SIG-M5 (cell line): ENCODE results near the gene EIF4G2.
"Not testable (repeated sequence)": the region's sequence is repeated elsewhere in the genome, so short reads cannot be mapped to it uniquely, and the experiment has no call there.

ENCODE experiments used
- DNase-seq: peaks from one replicate; lab custom pipeline; 2025; lab: John Stamatoyannopoulos, UW

EIF4G2 gene

DNA sequence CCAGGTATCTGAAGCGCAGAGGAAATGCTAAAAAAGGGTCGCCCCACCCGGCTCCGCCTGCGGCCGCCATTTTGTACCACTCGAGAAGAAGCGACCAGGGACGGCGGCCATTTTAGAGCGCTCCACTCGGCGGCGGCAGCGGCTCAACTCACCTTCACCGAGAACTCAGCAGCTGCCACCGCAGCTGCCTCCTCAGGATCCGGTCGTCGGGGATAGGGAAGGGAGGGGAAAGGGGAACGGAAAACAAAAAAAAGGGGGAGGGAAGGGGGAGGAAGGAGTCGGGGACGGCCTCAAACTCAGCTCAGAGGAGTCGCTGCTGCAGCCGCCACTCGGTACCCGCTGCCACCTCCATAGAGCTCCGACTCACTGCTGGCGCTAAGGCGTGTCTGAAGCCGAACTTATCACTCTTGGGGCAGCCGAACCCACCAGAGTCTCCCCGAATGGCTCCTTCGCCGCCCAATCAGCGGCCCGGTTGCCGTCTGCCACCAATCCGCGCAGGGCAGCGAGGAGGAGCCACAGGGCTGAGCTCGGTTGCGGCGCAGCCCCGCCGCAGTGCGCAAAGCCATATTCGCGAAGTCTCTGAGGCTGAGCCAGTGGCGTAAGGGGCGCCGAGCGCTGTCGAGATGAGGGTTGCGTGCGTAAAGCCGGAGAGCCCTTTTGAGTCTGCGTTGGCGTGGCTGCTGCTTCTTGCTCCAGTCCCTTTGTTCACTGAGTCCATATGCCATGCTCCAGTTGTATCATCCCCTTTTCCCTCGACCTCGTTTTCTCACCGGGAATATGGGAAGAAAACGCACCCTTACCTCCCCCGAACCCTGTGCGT, at the start of gene EIF4G2:
TSS of gene EIF4G2 (minus strand) at position 374 of the 820 bp plus-strand sequence.
- DNase-seq, result peak; percentile 90

DNA sequence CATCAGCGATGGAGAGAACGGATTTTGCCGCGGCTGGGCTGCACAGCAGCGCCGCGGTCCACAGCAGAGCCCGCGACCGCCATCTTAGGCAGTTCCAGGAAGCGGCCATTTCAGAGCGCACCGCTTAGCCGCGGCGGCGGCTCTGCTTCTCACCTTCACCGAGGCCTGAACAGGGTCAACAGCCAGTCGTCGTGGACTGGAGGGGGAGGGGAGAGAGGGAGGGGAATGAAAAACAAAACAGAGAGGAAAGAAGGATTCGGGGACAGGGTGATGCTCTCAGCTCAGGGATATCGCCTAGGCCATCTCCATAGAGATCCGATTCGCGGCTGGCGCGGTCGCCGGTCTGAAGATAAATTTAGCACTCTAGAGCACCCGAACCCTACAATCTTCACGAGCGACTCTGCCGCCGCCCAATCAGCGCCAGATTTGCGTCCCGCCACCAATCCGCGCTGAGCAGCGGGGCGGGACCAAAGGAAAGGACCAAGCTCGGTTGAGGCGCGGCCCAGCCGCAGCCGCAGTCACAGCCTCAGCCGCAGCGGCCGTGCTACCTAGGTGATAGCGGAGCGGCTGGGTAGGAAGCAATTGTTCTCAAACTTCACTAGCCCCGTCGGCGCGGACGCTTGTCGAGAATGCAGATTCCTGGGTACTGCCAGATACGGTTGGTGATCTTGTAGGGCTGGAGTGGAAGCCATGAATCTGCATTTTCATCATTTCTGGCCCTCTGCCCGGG, 49.1 kb upstream of the EIF4G2 start, which contains the start of gene ZBED5:
TSS of gene ZBED5 (minus strand) at position 345 of the 730 bp plus-strand sequence. CDS start 3,108 bp downstream, outside the sequence.
- peak; percentile 77 for DNase-seq

DNA sequence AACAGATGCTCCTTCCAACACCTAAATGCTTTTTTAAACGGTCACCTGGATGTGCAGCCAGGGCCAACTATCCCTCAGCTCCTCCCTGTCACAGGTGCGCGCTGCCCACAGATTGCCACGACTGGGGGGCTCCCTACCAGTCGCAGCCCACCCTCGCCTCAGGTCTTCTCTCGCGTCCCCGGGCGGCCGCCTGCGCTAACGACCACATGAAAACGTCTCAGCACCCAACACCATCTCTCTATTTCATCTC, 48.7 kb upstream of the EIF4G2 start:
- no peak for DNase-seq

DNA sequence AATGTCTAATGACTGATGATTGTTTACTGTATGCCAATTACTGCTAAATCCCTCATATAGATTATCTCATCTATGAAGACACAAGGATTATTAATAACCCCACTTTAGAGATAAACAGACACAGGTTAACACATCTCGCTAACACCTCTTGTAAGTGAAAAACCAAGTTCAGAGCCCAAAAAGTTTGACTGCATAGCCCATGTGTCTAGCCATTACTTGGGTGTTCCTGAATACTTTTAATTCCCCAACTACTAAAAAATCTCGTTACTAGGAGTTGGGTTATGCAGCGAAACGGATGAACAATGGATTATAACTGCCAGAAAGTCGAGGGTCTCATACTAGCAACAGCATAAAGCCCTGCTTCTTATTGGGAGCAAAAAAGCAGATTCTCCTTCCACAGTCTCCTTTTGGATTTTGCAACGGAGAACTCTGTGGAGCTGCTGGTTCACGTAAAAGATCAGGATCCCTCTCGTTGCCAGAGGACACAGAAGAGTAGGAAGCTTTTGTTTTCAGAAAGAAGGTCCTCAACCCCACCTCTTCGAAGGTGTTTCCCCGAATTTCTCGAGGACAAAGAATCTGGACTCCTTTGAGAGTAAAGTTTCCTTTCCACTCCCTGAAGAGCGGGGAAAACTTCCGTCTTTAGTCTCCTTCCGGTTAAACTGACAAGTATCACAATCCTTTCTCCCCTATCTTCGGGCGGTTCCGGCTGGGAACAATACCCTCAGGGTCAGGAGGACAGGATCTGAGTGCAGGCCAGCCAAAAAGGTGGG, 48.1 kb upstream of the EIF4G2 start:
- no peak for DNase-seq

DNA sequence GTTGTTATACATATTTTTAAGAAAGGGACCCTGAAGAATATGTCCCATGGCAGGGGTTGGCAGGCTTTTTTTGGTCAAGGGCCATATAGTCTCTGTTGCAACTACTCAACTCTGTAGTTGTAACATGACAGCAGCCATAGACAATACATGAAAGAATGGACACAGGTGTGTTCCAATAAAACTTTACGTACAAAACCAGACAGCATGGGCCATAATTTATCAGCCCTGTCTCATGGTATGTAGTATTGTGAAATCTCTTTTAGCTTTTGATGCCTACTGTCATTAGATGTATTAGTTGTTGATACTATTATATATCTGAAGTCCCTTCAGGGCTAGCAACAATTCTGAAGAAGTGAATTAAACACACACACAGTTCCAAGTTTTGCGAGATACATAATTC, 46.6 kb upstream of the EIF4G2 start:
- no peak for DNase-seq

DNA sequence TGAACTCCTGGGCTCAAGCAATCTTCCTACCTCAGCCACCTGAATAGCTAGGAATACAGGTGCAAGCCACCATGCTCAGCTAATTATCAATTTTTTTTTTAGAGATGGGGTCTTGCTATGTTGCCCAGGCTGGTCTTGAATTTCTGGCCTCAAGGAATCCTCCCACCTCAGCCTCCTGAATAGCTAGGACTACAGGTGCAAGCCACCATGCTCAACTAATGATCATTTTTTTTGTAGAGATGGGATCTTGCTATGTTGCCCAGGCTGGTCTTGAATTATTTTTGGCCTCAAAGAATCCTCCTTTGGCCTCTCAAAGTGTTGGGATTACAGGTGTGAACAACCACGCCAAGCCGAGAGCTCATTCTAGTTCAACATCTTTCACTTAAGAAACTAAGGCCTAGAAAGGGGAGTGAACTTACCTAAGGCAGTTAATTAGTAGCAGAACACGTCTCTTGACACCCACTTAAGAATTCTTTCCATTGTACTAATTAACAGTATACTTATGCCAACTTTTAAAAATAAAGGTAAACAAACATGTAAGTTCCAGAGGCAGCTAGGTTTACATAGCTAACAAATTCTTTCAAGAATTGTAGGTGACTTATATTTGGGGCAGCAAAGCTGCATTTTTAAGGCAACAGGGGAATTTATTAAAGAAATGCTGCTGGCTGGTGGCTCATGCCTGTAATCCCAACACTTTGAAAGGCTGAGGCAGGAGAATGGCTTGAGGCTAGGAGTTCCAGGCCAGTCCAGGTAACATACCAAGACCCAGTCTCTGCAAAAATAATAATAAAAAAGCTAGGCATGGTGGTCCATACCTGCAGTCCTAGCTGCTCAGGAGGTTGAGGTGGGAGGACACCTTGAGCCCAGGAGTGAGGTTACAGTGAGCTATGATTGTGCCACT, 39.5 kb upstream of the EIF4G2 start:
- DNase-seq, result no peak

DNA sequence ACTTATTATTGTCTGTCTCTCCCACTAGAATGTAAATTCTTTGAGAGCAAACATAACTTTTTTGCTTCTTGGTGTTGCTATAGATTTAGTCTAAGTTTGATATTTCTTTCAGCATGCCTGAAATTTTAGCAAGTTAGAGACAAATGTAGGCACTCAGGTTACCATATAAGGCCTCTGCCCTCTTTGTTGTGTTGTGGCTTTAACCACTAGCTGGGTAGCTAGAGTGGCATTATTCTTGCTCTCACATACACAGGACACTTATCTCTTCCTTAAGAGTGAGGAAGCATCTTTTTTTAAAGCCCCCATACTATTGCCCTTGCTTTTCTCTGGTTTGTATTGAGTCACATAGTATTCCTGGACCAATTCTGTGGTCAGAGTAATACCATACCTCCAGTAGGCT, 37.9 kb upstream of the EIF4G2 start:
- DNase-seq, result no peak

DNA sequence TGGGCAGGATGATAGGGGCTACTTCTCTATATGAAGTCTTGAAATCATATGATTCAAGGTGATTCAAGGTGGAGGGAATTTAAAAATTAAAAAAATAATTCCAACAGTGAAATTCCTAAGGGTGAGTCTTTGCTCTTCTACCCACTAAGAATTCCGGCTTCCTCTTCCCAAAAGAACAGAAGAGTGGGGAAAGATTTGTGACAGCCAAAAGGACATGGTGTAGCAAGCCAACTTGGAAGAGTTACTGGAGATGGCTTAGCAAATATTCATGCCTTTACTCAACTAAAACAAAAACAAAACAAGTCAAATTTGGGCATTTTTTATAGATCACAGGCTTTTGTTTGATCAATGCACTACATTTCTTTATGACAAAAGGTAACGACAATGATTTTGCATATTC, 36.9 kb upstream of the EIF4G2 start:
- no peak for DNase-seq

DNA sequence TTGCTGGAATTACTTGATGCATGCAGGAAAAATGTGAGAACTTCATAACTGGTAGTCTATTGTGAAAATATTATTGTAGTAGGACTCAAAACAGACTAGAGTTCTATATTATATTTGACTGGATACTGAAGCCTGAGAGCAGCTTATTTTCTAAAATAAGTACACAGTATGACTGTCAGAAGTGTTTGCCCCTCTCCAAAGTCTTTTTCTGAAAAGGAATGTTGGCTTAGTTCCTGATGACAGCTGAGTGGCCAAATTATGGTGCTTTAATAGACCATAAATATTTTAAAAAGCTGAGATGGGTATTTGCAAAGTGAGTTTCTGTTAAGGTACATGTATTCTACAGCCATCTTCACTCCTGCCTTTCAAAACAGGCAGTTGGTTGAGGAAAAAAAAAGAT, 36.1 kb upstream of the EIF4G2 start:
- DNase-seq, result no peak

DNA sequence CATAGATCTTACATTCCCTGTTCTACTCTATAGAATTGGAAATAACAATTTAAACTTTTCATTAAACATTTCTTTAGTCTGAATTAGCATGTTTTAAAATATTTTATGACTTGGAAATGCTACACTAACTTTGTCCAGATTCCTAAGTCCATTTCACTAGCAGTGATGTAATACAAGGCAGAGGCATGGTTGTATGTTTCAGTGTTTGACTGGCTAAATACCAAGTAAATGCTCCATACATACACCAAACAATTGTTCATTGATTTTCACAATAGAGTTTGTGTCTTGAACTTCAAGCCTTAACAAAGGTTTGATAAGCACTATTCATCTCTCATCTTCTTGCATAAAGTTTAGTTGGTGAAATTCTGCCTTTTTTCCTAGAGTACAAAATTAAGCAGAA, 35.6 kb upstream of the EIF4G2 start:
- no peak for DNase-seq

DNA sequence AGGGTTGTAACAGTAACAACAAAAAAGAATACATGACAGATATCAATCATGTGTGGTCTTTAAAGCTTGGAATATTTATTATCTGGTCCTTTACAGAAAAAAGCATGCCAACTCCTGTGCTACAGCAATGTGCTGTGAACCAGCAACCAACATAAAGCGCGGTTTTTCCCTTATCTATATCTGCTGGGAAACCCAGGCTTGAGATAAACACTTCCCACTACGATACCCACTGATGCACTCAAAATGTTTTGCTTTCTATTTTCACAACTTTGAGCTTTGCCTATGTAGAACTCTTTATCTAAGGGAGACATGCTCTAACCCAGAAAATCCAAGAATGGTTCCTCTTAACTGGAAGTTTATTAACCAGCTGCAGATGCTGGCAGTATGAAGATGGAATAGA, 30.2 kb upstream of the EIF4G2 start:
- no peak for DNase-seq

DNA sequence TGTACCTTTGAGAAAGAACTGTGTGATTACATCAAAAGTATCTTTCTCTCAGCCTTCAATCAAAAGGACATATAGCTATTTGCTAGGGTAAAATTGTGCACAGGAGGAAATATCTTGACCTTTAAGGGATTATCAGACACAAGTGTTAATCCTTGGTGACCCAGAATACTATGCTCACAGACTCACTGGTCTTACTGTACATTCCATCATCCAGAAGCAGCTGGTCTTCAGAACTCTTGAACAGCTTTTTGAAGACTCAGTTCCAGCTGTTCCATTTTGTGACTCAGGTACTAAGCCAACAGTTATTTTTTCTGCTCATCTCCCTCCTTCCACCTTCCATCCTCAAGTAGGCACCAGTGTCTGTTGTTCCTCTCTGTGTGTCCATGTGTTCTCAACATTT, 29.4 kb upstream of the EIF4G2 start:
- no peak for DNase-seq

DNA sequence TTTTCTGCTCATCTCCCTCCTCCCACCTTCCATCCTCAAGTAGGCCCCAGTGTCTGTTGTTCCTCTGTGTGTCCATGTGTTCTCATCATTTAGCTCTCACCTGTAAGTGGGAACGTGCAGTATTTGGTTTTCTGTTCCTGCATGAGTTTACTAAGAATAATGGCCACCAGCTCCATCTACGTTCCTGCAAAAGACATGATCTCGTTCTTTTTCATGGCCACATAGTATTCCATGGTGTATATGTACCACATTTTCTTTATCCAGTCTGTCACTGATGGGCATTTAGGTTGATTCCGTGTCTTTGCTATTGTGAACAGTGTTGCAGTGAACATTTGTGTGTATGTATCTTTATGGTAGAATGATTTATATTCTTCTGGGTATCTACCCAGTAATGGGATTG, 28.2 kb upstream of the EIF4G2 start:
- DNase-seq, result not testable (repeated sequence)

DNA sequence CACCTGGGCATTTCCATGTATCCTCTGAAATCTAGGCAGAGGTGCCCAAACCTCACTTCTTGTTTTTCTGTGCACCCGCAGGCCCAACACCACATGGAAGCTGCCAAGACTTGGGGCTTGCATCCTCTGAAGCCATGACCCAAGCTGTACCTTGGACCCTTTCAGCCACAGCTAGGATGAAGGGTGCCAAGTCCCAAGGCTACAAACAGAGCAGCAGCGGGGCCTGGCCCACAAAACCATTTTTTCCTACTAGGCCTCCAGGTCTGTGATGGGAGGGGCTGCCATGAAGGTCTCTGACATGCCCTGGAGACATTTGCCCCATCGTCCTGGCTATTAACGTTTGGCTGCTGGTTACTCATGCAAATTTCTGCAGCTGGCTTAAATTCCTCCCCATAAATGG, 20.4 kb upstream of the EIF4G2 start:
- DNase-seq, result no peak

DNA sequence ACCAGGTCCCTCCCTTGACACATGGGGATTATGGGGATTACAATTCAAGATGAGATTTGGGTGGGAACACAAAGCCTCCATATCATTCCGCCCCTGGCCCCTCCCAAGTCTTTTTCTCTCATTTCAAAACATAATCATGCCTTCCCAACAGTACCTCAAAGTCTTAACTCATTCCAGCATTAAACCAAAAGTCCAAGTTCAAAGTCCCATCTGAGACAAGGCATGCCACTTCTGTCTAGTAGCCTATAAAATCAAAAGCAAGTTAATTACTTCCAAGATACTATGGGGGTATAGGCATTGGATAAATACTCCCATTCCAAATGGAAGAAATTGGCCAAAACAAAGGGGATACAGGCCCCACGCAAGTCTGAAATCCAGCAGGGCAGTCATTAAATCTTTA, 19.7 kb upstream of the EIF4G2 start:
- no peak for DNase-seq

DNA sequence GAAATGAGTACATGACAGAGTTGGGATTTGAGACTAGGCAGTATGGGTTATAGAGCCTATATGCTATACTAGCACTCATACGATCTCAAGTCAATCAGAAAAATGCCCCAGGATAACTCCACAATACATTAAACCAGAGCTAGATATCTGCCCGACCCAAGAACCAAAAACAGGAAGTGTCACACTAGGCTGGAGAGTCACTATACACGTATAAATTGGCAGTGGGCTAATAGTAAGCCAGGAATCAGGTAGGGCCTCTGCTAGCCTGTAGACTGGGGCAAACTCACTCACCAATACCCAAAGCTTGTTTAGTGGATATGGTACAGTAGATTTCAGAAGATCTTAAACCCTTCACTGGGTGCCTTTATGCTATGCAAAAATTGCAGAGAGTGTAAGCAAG, 16.2 kb upstream of the EIF4G2 start:
- no peak for DNase-seq

DNA sequence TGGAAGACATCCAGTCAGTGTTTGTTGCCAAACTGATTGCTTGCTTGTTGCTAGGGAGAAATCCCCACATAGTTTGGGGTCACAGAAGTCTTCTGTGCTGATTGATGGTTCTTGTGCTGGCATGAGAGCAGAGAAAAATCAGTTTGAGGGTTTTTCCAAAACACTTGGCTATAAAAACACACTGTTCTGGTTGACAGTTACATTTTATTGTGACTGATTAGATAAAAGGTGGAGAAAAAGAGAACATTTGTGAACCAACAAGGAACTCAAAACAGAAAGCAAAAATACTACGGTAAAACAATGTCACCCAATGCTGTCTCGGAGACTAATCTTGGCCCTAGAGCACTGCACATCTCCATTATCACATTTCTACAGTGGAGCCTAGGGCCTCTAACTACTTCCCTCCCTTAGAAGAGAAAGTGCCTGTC, 14.4 kb upstream of the EIF4G2 start:
- no peak for DNase-seq

DNA sequence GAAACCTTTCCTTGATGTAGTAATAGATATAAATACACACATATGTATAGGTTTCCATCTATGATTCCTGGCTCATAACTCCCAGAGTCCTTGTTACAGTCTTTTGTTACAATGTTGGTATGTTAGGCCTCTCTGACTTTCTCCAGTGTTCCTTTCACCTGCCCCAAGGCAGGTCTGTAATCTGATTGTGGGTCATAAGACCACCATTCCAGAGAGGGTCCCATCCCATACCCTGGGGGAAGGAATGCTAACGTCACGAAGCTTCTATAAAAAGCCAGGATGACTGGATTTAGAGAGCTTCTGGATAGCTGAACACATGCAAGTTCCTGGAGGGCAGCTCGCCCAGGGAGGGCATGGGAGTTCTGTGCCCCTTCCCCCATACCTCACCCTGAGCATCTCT, 13.8 kb upstream of the EIF4G2 start:
- not testable (repeated sequence) for DNase-seq

DNA sequence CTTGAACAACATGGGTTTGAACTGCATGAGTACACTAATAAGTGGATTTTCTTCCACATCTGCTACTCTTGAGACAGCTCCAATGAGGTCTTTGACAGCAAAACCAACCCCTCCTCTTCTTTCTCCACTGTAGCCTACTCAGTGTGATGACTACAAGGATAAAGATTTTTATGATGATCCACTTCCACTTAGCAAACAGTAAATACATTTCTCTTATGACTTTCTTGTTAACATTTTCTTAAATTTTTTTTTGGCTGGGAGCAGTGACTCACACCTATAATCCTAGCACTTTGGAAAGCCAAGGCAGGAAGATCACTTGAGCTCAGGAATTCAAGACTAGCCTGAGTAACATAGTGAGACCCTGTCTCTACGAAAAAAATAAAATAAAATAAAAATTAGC, 9.9 kb upstream of the EIF4G2 start:
- no peak for DNase-seq

DNA sequence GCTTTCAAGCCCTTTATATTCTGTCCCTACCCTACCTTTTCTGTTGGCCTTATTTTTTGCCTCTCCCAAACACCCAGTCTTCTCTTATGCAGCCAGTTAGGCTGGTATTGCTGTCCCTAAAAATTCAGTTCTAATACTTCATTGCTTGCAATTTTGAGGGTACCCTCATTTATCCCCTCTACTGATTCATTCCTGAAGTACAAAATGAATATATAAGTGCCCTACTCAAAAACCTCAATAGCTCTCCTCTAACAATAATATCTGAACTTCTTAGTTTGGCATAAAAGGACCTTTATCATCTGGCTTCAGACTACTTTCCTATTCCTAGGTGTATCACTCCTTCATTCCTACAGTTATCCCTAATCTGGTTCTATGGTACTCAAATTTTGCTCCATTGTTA, 5.2 kb upstream of the EIF4G2 start:
- no peak for DNase-seq

DNA sequence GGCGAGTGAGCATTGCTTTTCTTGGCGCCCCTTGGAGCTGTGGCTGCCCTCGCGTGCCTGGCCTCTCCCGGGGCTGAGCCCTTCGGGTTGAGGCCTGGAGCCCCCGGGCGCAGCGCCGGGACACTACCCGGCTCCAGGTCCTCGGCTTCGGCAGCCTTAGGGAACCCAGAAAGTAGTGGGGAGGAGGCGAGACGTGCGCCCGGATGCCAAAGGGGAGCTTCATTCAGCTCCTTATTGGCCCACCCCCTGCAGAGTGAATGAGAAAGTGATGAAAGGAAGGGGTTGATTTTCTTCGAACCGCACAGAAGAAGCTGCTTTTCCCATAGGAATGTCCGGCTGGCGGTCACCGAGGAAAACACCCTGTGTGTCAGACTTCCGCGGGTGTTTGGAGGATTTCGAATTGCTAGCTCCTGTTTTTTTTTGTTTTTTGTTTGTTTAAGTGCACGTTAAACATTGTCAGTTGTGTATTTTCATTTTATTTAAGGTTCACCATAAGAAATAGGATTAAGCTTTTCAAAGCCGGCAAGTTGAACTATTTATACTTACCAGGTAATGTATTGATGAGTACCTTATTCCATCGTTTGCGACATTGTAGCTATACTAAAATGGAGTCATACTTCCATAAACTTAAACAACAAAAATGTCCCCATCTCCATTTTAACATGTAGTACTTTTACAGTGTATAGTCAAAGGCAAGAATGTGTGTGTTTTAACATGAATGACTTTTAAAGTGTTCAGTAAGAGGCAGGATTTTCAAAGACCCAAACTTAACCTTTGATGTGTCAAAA, 841 bp upstream of the EIF4G2 start:
- DNase-seq, result no peak
